Dermis microvascular lymphatic vessel endothelial cell (primary cell): ENCODE results near the gene CYSRT1. TPM values are rescaled to one million over a fixed set of nuclear protein-coding genes. Genes with fewer than 3 reads are reported as not detected.
"Not testable (repeated sequence)": the region's sequence is repeated elsewhere in the genome, so short reads cannot be mapped to it uniquely, and the experiment has no call there.

Source experiments
- DNase-seq, 2 donors: peaks; one replicate each; pipeline versions ENCODE4 v3.0.0 to v3.0.0-alpha.2; 2010; ENCODE audit warnings: low read depth in 2 of 2
- total RNA-seq: library from RNA; depleted of rRNA; stranded (reverse); fragments of >200 nt; gene quantifications from 2 replicates; pipeline ENCODE4 v1.2.1, GENCODE V29; 2014

Gene CYSRT1
- total RNA-seq, 1 donor from 2014 or later = 0.13 TPM

DNA sequence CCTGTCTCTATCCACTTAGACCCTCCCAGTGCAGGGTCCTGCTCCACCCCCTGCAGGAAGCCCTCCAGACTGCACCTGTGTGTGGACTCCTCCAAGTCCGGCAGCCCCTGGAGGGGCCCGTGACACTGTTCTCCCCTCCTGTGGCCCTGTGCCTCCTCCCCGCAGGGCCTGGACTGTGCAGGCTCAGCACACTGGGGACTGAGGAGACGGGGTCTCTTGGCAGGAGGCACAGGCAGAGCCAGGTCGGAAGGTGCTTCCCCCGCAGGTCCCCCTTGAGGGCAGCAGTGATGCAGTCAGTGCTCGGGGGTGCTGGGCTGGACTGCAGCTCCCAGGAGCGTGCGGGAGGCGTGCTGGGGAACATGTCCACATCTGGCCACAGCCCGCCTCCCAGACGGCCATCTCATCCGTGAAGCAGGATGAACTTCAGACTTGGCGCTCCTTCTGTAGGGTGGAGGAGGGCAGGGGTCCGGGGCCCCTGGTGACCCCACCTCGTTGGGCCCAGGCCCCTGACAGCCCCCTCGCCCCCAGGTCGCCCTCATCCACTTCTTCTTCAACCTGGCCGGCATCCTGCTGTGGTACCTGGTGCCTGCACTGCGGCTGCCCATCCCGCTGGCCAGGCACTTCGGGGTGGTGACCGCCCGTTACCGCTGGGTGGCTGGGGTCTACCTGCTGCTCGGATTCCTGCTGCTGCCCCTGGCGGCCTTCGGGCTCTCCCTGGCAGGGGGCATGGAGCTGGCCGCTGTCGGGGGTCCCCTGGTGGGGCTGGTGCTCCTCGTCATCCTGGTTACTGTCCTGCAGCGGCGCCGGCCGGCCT lies 10.7 kb downstream of the CYSRT1 start:
- no peak for DNase-seq

DNA sequence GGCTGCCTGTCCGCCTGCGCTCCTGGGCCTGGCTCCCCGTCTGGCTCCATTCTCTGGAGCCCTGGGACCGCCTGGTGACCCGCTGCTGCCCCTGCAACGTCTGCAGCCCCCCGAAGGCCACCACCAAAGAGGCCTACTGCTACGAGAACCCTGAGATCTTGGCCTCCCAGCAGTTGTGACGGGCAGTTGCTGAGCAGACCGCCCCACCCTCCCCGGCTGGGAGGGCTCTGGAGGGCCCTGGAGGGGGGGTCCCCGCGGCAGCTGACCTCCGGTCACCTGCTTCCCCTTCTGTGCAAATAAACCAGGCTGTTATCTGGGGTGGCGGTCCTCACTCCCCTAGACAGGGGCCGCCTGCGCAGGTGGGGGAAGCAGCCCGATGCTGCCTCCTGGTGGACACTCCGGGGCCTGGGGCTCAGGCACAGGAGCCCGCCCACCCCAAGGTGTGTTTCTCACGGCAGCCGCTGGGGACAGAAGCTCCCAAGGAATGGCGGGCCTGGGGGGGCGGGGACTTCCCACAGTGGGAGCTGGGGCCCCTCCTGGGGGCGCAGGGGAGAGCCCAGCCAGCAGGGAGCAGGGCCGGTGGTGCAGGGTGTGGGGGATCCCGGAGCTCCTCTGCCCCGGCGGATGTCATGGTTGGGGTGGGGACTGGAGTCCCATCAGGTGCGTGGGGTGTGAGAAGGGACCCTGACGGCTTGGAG lies 11.4 kb downstream of the CYSRT1 start:
- peak; percentile 51 to 85 for DNase-seq

DNA sequence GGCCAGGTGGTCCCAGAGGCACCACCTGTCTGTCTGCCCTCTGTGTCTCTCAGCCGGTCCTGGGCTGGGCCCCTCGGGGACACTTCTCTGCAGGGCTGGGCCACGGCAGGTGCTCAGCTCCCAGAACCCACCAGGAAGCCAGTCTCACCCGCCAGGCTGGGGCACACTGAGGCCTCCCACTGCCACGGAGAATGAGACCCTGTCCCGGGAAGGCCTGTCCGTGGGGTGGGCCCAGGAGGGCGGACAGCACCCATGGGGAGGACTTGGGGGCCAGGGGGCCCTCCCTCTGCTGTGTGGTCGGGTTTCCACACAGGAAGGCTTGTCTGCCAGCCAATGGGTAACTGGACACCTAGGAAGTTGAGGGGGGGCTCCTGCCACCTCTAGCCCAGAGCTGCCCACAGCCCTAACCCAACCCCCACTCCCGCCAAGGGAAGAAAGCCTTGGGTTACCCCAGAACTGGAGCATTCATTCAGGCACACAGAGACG lies 12.0 kb downstream of the CYSRT1 start:
- DNase-seq = no peak

DNA sequence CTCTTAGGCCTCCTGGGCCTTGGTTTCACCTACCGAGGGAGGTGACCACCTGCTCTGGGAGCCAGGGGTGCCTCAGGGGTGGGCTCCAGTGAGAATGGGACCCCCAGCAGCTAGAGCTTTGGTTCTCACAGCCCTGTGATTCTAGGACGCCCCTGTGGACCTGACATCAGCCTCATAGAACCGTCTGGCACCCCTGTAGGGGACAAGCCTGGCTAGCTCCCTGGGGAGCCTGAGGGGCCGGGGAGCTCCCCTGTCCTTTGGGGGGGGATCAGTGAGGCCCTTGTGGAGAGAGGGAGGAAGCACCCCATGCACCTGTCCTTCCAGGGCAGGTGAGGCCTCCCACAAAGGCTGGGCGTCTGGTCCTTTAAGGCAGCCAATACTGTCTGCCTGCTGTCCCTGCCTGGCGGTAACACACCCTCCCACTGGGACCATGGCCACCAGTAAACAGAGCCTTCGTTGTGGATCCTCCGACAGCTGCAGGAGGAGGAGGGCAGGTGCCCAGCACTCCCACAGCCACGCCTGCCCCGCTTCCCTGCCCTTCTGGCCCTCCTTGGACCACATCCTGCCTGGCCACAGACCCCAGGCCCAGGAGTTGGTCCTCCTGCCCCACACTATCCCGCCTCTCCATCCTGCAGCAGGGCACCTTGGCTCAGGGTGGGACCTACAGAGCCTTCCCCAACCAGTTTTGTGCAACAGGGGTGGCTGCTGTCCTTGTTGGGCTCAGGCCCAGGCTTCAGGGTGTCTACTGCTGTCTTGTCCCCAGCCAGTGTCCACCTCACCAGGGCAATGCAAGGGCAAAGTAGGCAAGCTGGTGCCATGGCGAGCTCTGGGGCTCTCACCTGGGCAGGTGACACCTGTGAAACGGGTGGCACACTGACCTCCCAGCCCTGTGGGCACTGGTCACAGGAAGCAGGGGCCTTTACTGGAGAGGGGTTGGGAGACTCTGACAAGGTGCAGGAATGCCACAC lies 13.1 kb downstream of the CYSRT1 start:
- DNase-seq = no peak

DNA sequence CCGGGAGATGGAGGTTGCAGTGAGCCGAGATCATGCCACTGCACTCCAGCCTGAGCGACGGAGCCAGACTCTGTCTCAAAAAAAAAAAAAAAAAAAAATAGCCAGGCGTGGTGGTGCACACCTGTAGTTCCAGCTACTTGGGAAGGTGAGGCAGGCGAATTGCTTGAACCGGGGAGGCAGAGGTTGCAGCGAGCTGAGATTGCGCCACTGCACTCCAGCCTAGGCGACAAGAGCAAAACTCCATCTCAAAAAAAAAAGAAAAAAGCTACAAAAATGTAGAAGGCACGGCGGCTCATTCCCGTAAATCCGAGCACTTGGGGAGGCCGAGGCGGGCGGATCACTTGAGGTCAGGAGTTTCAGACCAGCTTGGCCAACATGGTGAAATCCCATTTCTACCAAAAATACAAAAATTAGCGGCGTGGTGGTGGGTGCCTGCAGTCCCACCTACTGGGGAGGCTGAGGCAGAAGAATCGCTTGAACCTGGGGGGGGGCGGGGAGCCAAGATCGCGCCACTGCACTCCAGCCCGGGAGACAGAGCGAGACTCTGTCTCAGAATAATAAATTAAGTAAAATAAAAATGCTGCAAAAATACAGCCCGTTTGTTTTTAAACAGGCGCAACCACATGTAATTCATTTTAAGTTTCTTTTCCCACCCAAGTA lies 14.7 kb downstream of the CYSRT1 start:
- not testable (repeated sequence) for DNase-seq

DNA sequence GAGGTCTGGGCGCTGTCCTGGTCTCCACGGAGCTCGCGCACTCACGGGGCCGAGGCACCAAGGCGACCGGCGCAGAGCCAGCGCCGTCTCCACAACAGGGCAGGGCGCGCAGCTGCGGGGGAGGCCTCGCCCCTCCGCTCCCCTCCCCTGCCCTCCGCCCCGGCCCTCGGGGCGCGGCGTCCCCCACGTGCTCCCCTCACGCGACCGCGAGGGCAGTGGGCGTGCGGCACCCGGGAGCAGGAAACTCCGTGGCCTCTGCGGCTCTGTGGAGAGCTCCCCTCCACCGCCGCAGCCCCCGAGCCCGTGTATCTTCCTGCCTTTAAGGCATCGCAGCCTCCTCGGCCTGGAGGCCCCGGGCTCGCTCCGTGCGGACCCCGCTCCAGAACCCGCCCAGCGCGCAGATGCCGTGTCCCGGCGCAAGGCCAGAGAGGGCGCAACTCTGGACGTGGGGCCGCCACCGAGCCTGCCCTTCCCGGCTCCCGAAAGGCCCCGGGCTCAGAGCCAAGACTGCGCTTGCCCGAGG lies 15.4 kb downstream of the CYSRT1 start:
- DNase-seq = peak; percentile 39 to 84

DNA sequence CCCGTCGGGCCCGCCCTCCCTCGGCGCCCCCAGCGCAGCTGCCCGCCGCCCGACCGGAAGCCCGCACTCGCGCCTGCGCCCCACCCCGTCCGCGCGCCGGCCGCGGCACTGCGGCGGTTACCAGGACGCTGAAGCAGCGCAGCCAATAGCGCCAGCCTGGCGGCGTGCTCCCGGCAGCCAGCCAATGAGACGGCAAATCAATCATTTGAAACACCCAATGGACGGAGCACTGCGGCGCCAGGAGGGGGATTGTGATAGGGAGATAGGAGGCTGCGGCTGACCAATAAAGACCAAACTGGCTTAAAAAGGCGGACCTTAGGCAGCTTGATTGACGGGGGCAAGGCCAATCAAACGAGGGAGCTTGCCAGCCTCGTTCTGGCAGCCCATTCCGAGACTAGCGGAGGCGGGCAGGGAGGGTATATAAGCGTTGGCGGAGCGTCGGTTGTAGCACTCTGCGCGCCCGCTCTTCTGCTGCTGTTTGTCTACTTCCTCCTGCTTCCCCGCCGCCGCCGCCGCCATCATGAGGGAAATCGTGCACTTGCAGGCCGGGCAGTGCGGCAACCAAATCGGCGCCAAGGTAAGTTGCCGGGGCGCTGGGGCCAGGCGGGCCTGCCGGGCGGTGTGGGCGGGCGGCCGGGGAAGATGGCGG lies 16.0 kb downstream of the CYSRT1 start, which contains the start of gene TUBB4B:
TUBB4B (plus strand) TSS at position 447 of the 649 bp plus-strand sequence; CDS start at position 521, 74 bp downstream.
- DNase-seq = peak; percentile 100

DNA sequence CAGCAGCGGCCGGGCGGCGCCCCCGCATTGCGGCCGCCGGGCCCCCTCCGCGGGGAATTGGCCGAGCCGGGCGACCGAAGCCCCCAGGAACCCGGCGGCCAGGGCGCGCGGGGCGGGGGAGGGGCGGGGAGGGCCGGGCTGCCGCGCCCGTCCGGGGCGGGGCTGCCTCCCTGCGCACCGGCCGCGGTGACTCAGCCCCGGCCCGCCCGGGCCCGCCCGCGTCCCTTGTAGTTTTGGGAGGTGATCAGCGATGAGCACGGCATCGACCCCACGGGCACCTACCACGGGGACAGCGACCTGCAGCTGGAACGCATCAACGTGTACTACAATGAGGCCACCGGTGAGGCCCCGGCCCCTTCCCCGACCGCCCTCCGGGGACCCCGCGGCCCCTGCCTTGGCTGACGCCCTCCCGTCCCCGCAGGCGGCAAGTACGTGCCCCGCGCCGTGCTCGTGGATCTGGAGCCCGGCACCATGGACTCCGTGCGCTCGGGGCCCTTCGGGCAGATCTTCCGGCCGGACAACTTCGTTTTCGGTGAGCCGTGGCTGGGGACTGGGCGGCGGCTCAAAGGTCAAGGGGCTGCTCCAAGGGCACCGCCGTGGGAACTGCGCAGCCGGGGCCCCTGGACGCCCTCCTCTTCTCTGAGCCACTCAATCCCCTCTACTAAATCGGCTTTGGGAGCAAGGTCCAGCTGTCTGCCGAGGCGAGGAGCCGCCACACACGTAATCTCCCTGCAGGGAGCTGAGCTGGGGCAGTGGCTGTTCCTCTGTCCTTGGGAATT lies 16.7 kb downstream of the CYSRT1 start:
- DNase-seq = peak in 1 of 2 donors; percentile 56

DNA sequence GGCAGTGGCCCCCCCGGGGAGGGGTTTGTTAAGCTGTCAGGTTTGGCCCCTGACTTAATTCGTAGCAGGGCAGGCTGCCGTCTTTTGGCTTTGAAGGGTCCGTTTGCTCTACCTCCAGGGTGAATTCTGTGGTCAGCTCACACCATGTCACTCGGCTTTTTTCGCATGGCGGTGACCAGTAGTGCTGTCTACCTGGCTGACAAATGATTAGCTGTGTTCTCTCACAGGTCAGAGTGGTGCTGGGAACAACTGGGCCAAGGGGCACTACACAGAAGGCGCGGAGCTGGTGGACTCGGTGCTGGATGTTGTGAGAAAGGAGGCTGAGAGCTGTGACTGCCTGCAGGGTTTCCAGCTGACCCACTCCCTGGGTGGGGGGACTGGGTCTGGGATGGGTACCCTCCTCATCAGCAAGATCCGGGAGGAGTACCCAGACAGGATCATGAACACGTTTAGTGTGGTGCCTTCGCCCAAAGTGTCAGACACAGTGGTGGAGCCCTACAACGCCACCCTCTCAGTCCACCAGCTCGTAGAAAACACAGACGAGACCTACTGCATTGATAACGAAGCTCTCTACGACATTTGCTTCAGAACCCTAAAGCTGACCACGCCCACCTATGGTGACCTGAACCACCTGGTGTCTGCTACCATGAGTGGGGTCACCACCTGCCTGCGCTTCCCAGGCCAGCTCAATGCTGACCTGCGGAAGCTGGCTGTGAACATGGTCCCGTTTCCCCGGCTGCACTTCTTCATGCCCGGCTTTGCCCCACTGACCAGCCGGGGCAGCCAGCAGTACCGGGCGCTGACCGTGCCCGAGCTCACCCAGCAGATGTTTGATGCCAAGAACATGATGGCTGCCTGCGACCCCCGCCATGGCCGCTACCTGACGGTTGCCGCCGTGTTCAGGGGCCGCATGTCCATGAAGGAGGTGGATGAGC lies 17.6 kb downstream of the CYSRT1 start:
- DNase-seq = no peak

DNA sequence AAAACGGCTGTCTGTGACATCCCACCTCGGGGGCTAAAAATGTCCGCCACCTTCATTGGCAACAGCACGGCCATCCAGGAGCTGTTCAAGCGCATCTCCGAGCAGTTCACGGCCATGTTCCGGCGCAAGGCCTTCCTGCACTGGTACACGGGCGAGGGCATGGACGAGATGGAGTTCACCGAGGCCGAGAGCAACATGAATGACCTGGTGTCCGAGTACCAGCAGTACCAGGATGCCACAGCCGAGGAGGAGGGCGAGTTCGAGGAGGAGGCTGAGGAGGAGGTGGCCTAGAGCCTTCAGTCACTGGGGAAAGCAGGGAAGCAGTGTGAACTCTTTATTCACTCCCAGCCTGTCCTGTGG lies 18.3 kb downstream of the CYSRT1 start:
- not testable (repeated sequence) for DNase-seq

DNA sequence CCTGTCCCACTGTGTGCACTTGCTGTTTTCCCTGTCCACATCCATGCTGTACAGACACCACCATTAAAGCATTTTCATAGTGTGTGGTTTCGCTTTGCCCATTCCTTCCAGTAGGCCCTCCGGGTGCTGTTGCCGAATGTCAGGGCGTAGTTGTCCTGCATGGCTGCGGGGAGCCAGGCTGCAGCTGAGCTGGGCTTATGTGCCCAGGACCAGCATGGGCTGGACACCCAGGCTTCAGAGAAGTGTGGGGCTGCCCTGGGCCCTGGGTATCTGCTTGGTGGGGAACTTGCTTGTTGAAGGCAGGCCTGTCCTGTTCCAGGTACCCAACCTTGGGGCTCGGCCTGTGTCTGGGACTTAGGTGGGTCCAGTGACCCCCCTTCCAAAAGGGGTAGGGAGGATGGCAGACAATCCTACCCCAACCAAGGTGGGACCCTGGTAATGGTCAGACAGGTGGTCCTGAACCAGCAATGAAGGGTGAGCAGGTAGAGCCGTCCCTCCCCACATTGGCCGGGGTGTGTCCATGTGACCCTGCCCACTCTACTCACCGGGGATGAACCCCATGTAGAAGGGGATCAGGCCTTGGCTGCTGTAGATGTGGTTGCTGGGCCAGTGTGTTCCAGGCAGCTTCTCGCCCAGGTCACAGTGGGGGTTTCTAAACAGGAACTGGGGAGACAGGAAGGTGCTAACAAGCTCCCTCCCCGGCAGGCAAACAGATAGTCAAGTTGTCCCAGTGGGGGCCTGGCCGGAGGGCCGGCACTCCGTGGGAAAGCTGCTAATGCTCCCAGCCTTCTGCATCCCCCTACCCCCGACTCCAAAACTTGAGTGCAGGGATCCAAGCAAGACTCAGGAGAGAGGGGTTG lies 18.9 kb downstream of the CYSRT1 start:
- DNase-seq = peak in 1 of 2 donors; percentile 29

DNA sequence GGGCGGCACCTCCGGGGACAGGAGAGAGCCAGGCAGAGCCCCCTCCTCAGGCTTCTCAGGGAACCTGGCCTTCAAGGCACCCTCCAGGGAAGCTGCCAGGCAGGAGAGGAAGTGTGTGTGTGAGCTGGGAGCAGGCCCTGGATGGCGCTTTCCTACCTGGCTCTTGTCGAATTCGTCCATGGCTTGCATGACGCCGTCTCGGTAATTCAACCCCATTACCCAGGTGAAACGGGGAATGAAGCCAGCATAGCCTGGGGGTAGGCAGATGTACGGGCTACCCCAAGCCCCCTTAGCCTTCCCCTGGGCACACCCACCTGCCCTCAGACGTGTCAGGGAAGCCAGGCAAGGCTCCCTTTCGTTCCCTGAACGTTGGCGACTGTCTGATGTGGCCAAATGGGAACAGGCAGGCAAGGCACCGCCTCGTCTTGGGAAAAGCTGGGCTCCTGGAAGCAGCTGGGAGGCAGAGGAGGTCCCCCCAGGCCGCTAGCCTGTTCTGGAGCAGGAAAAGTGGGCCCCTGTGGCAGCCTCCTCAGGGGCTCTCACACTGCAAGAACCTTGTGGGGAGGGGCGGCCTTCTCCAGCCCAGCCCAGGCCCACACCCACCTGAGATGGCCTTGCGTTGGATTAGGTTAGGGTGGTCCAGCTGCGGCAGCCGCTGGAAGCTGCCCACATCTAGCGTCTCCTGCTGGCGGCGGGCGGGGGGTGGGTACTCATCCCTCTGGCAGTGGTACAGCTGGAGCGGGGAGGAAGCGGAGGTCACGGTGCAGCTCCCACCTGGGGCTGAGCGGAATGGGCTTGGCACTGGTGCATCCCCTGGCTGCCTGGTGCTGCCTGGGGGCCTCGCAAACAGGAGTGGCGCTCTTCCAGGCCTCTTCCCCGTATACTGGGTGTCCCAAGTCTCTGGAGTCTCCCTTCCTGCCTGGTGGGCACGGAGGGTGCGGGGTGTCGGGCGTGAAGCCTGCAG lies 19.8 kb downstream of the CYSRT1 start:
- peak; percentile 71 to 72 for DNase-seq

DNA sequence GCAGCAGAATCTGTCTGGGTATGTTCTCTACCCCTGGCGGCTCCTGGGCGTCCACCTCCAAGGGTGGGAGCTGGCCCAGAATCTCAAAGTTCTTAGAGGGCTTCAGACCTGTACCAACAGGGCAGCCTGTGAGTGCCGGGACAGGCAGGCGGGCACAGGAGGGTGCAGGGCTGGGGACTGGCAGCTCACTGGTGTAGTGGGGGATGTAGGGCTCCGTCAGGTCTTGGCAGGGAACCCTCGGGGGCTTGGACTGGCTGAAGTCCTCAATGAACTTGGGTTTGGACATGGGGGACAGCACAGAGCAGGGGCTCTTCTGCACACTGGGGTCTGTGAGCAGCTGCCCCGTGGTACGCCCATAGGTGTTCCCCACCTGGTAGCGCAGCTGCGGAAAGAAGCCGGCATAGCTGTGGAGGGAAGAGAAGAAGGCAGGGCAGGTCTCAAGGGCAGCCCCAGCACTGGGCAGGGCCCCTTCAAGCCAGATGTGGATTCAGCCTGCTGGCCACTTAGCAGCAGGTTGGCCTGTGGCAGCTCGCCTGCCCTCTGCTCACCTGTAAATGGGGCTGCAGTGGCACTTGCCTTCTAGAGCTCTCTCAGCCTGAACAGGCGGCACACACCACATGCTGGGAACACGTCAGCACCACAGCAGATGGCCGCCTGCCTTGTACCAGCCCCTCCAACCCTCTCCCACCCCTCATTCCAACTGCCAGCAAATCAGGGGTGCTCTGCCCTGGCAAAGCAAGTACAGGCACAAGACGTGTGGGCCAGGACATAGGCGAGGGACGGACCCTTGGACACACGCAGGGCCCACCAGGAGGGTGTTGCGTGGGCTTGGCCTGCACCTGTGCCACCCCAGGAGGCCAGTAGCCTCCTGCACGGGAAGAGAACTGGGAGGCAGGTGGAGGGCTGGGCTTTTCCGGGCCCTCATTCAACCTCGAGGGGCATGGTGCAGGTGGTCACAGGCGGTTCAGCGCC lies 20.8 kb downstream of the CYSRT1 start:
- DNase-seq = no peak

DNA sequence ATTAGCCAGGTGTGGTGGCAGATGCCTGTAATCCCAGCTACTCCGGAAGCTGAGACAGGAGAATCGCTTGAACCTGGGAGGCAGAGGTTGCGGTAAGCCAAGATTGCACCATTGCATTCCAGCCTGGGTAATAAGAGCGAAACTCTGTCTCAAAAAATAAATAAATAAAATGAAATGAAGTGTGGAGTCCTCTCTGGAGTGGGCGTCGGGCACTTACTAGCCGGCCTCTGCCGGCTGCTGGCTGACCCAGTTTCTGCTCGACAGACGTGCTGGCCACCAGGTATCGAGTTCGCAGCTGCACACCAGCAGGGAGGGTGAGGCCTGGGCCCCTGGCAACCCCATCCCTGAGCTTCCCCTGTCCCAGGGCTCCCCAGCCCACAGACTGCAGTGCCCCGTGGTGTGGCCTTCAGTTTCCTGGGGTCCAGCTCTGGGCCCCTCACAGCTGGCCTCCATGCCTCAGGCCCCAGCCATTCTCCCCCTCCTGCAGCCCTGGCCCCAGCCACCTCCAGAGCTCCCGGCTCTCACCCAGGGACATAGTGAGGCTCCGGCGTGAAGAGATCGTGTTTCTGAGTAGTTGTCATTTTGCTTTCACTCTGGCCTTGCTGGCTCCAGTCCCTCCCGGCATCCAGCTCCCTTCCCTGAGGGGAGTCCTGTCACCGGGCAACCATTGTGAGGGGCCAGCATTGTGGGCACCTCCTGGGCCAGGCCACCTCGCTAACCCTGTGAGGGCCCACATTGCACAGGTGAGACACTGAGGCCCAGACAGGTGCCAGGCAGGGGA lies 22.4 kb downstream of the CYSRT1 start:
- no peak for DNase-seq
